Islet precursor cell (in vitro differentiated cells): ENCODE results near the gene GRID1.

Experiments used
- DNase-seq: peaks from one replicate; pipeline ENCODE4 v3.0.0-alpha.2; 2018

GRID1 gene

DNA sequence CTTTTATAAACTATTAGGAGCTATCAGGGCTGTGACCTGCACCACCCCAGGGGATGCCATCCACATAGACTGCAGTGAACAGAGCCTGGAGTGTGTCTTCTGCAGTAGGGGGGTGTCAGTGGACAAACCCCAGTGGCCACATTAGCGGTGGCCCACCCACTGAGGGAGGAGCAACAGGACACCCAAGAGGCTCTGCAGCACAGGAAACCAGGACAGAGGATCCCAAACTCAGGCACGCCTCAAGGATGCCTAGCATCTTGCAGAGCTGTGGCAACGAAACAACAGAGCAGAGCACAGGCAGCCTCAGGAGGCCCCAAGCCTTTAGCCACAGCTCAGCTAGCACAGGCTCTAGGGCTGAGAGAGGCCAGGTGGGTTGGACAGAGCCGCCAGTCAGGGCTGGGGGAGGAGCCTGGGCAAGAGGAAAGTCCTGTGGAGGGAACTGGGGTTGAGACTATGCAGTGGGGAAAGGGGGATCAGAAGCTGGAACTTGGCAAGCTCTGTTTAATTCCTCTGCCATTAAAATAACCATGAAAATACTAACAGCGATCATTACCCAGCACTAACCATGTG is 53.8 kb downstream of the GRID1 start:
- no peak for DNase-seq

GRCh38 chr10:86311906-86312305 is 54.7 kb downstream of the GRID1 start:
- DNase-seq, result no peak

- no peak for DNase-seq
Measured at GRCh38 chr10:86311190-86311589, 55.4 kb downstream of the GRID1 start.

GRCh38 chr10:86310702-86311101 is 55.9 kb downstream of the GRID1 start:
- no peak for DNase-seq

DNA sequence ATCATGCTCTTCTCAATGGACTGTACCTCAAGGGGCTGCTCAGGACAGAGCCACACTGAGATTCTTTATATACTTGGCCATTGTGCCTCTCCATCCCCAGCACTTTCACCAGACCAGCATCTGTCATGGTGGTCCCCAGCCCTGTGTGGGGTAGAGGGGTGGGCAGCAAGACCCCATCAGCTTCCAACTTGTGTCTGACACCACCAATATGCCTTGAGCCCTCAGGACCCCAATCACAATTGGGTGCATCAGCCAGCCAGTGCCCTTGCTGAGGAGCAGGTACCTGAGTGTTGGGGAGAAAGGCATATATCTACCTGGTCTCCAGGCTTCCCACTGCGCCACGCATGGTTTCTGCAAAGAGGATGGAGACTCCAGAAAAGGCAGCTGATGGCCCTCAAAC is 56.3 kb downstream of the GRID1 start:
- no peak for DNase-seq

GRCh38 chr10:86308056-86308455 is 58.5 kb downstream of the GRID1 start:
- DNase-seq, result no peak

- DNase-seq, result peak; percentile 72
Measured at GRCh38 chr10:86306628-86307278, 59.8 kb downstream of the GRID1 start.

DNA sequence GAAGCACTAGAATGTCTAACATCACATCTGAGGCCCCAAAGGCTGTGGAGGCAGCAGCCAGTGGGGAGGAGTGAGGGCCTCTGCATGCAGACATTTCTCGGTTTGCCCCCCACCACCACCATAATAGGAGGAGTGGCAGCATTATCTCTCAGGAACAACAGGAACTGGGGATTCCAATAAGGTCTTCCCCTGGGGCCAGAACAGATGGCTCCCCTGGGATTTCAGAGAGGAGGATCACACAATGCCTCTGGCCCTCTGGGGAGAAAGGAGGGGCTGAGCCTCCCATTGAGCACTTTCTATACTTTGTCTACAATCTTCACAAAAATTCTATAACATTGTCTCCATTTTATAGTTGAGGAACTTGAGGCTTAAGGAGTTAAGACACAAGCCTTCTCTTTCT is 61.1 kb downstream of the GRID1 start:
- no peak for DNase-seq

DNA sequence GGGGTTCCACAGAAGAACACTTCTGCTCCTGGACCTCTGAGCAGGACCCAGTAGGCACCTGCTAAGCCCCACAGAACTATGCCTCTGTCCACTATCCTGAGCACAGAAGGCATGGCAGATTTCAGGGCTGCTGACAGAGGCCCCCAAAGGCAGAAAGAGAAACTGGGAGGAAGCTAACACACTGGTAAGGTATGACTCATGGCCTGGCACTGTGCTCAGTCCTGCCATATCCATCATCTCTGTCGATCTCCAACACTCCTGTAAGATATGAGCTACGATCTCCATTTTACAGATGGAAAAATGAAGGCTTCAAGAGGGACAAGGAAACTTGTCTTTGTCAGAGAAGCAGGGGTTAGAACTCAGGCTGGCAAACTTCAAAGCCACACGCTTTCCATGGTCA is 62.2 kb downstream of the GRID1 start:
- no peak for DNase-seq

GRCh38 chr10:86303626-86304025 is 63.0 kb downstream of the GRID1 start:
- no peak for DNase-seq

DNA sequence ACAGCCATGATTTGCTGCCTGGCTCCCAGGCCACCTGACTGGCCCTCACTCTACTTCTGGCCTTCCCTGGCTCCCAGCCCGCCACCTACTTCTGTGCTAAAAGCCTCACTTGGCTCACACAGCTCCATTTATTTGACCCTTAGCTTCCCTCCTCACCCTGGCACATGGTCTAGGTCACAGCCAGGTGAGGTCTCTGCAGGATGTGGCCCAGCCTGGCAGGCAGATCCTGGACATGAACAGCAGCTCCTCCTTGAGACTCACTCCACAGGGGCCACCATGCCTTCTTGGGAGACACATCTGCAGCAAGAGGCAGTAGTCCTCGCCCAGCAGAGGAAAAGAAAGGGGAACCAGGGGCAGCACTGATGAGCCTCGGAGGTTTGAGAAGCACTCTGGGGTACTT is 64.6 kb downstream of the GRID1 start:
- peak; percentile 38 for DNase-seq

DNA sequence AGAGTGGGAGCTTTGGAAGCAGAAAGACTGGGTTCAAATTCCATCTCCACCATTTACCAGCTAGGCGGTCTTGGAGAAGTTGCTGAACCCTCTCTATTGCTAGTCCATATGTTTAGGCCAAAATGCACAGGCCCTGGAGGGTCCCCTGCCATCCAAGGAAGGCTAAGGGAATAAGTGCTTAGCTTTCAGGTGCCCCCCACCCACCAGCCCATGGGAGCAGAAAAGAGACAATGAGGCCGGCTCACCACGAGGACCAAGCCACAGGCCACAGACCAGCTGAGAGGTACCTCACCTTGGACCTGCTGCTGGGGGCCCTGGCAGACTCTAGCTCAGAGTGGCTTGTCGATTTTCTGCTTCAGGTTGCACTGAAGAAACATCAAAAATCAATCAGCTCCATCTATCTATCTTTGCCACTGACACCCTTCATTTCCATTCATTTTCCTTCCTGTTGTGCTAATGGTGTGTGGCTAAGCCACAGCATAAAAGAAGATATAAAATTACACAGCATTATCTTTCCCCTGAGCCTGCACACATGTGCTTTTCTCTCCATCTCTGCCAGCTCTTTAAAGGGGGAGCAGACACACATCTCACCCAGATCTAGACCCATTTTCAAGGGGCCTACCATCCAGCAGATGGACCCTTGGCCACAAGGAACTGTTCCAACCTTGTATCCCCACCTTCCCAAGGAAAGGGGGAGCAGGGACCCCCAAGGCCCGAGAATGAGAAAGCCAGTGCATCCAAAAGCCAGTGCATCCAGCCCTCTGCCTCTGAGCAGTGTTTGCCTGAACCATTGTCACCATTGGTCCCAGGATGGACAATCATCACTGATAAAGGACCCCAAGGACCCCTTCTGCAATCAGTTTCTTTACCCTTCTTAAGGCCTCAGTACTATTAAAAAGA is 65.4 kb downstream of the GRID1 start:
- peak; percentile 32 for DNase-seq

GRCh38 chr10:86300399-86300925 is 66.1 kb downstream of the GRID1 start:
- DNase-seq, result peak; percentile 31

- no peak for DNase-seq
Measured at GRCh38 chr10:86299562-86299961, 67.0 kb downstream of the GRID1 start.

GRCh38 chr10:86298501-86299001 is 68.0 kb downstream of the GRID1 start:
- DNase-seq, result peak; percentile 37

DNA sequence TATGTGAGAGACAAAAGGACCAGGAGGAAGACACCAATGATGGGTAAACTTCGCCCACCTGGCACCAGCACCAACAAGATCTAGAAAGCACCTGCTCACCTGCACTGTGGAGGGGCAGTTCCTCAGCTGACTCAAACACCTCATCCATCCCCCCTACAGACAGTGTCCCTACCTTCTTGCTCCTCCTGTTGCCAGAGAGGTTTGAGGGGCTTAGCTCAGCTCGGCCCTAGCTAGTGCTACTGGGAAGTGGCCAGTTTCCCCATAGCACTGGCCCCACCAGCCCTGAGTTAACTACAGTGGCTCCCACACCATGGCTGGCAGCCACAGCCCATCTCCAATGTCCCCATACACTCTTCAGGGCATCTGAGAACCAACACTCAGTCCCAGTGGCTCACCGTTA is 70.8 kb downstream of the GRID1 start:
- DNase-seq, result peak; percentile 33

- no peak for DNase-seq
Measured at GRCh38 chr10:86295351-86295750, 71.2 kb downstream of the GRID1 start.

DNA sequence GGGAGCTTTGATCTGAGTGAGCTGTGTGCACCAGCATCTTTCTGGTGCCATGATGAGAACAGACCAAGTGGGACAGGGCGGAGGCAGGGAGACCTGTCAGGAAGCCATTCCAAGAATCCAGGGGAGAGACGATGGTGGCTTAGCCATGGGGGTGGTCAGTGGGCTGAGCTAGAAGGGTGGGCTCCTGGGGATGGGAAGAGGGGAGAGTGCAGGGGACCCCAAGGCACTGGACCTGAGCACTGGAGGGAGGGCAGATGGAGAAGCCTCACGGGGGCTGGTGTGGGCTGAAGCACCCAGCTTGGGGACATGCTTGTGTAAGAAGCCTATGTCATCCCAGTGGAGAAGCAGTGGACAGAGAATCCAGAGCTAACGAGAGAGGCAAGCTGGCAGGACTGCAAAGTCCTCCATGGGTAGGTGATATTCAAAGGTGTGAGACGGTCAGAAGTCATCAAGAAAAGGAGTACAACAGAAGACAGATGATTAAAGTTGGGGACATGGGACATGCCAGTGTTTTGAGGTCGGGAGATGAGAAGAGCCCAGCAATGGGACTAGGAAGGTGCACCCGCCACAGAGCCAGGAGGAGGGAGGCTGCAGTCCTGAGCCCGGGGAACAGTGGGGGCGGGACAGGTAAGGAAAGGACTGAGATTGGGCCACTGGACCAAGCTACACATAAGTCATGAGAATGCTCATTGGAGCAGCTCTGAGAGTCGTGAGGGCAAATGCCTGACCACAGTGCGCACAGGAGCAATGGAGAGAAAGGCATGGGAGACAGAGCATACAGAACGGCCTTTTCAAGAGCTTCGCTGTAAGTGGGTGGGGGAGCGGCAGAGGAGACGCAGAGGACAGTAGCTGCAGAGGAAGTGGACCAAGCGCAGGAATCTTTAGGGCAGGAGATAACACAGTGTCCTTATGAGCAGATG is 72.0 kb downstream of the GRID1 start:
- DNase-seq, result peak; percentile 45

DNA sequence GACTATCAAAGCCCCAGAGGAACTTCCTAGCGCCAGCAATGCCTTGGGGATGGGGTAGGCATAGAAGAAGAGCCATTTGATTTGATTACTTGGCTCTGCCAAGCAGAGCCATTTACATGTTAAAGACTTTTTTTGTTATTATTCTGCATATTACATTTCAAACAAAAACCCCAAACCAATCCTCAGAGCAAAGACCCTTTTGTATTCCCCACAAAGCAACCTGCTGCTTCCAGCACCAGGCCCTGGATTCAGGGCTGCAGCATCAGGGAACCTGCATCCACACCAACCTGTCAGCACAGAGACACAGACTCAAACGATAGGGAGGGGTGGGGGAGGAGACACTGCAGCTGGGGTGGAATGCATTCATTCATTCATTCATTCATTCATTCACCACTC is 73.2 kb downstream of the GRID1 start:
- DNase-seq, result no peak

- peak; percentile 31 for DNase-seq
Measured at GRCh38 chr10:86292462-86293395, 73.9 kb downstream of the GRID1 start.
